Activated T-helper 1 cell treated with anti-CD3 and anti-CD28 coated beads, Interleukin-12 subunit alpha, Interleukin-12 subunit beta, Interleukin-2, Interleukin-4 antibody, amounts not matched to agents 30 ng/mL and 10 ng/mL and 1 ng/mL, durations not matched to agents 14 hours and 24 hours and 36 hours (primary cell): Measurements from ENCODE around the gene MAGI1. TPM values are rescaled to one million over a fixed set of nuclear protein-coding genes. Genes with fewer than 3 reads are reported as not detected.

Experiments
- DNase-seq: peaks from one replicate; pipeline ENCODE4 v3.0.0; 2021; ENCODE audit warnings: low spot score
- H3K27ac Mint-ChIP-seq: one replicate; pipeline ENCODE4 v1.8.0; 2021; ENCODE audit warnings: mild to moderate bottlenecking, mixed read lengths
- H3K27me3 Mint-ChIP-seq: one replicate; pipeline ENCODE4 v1.8.0; 2022; ENCODE audit warnings: mild to moderate bottlenecking, moderate library complexity, mixed read lengths; ENCODE audit not compliant: insufficient read depth
- H3K36me3 Mint-ChIP-seq: one replicate; pipeline ENCODE4 v1.8.0; 2021; ENCODE audit warnings: low read depth, mixed read lengths
- H3K4me1 Mint-ChIP-seq: one replicate; pipeline ENCODE4 v1.8.0; 2021; ENCODE audit warnings: low read depth, mixed read lengths
- H3K4me3 Mint-ChIP-seq: one replicate; pipeline ENCODE4 v1.8.0; 2021; ENCODE audit warnings: mild to moderate bottlenecking, moderate library complexity, mixed read lengths
- H3K9me3 Mint-ChIP-seq: one replicate; pipeline ENCODE4 v1.8.0; 2021; ENCODE audit warnings: mixed read lengths
- intact Hi-C: fragments of 100-400 bp; cut with micrococcal nuclease; formaldehyde crosslinking; loops from one replicate; pipeline ENCODE4 v1.15.1; 2024
- total RNA-seq: library from RNA; stranded (reverse); gene quantifications from 2 replicates; pipeline ENCODE4 v1.2.3, GENCODE V29; 2022

MAGI1 gene
- total RNA-seq, 1 donor from 2014 or later: 0.75 TPM

GRCh38 chr3:65974509-65974908 is 64.2 kb downstream of the MAGI1 start:
- H3K4me1 Mint-ChIP-seq: no peaks in the 10 kb centered on the region
- H3K27me3 Mint-ChIP-seq: peaks cover 2% of the 10 kb centered on the region
- intact Hi-C loops: no loop called here
- H3K4me3 Mint-ChIP-seq: no peak overlapping the region
- peaks cover 4% of the 10 kb centered on the region for H3K9me3 Mint-ChIP-seq
- H3K27ac Mint-ChIP-seq: no peak overlapping the region
- no peaks in the 10 kb centered on the region for H3K36me3 Mint-ChIP-seq
- no peak for DNase-seq

- peaks cover 2% of the 10 kb centered on the region for H3K9me3 Mint-ChIP-seq
- no peaks in the 10 kb centered on the region for H3K4me1 Mint-ChIP-seq
- intact Hi-C loops: no loop called here
- peaks cover 2% of the 10 kb centered on the region for H3K27me3 Mint-ChIP-seq
- H3K27ac Mint-ChIP-seq: no peak overlapping the region
- H3K36me3 Mint-ChIP-seq: no peaks in the 10 kb centered on the region
- no peak for DNase-seq
- H3K4me3 Mint-ChIP-seq: no peak overlapping the region
Observed at GRCh38 chr3:65972765-65973164, 66.0 kb downstream of the MAGI1 start.

- H3K27me3 Mint-ChIP-seq: peaks cover 2% of the 10 kb centered on the region
- DNase-seq: no peak
- no peak overlapping the region for H3K27ac Mint-ChIP-seq
- H3K36me3 Mint-ChIP-seq: no peaks in the 10 kb centered on the region
- intact Hi-C loops: no loop called here
- H3K4me3 Mint-ChIP-seq: no peak overlapping the region
- H3K4me1 Mint-ChIP-seq: no peaks in the 10 kb centered on the region
- no peaks in the 10 kb centered on the region for H3K9me3 Mint-ChIP-seq
Observed at GRCh38 chr3:65971293-65972252, 67.1 kb downstream of the MAGI1 start.

- peaks cover 9% of the 10 kb centered on the region for H3K4me1 Mint-ChIP-seq
- intact Hi-C loops: loop anchor here (10.0 kb wide), 1 partner anchor 526 kb away; no protein-coding TSS in a partner anchor
Observed at GRCh38 chr3:65968996-65969395, 69.7 kb downstream of the MAGI1 start.

GRCh38 chr3:65967451-65967850 is 71.3 kb downstream of the MAGI1 start:
- Mint-ChIP-seq H3K4me1 (peaks cover 13% of the 10 kb centered on the region), H3K27ac (no peak overlapping the region), H3K4me3 (no peak overlapping the region), H3K36me3 (no peaks in the 10 kb centered on the region), H3K9me3 (peaks cover 3% of the 10 kb centered on the region), H3K27me3 (peaks cover 2% of the 10 kb centered on the region)
- intact Hi-C loops: loop anchor here (10.0 kb wide), 1 partner anchor 527 kb away; no protein-coding TSS in a partner anchor
- no peak for DNase-seq

More at GRCh38 chr3:65968996-65969395, 69.7 kb downstream of the MAGI1 start:
- H3K36me3 Mint-ChIP-seq: no peaks in the 10 kb centered on the region
- no peak for DNase-seq
- peaks cover 3% of the 10 kb centered on the region for H3K9me3 Mint-ChIP-seq
- H3K27ac Mint-ChIP-seq: no peak overlapping the region
- no peak overlapping the region for H3K4me3 Mint-ChIP-seq
- H3K27me3 Mint-ChIP-seq: peaks cover 2% of the 10 kb centered on the region

GRCh38 chr3:65964838-65965237 is 73.9 kb downstream of the MAGI1 start:
- H3K4me1 Mint-ChIP-seq: peaks cover 13% of the 10 kb centered on the region
- no peaks in the 10 kb centered on the region for H3K36me3 Mint-ChIP-seq
- H3K27ac Mint-ChIP-seq: no peak overlapping the region
- no peak for DNase-seq
- intact Hi-C loops: loop anchor here (1.0 to 10.0 kb wide), 2 partner anchors 68 to 530 kb away; no protein-coding TSS in a partner anchor
- H3K9me3 Mint-ChIP-seq: peaks cover 3% of the 10 kb centered on the region
- peak overlapping the region; percentile 40 for H3K4me3 Mint-ChIP-seq
- no peaks in the 10 kb centered on the region for H3K27me3 Mint-ChIP-seq

- Mint-ChIP-seq H3K9me3 (peaks cover 3% of the 10 kb centered on the region), H3K27me3 (no peaks in the 10 kb centered on the region), H3K4me1 (peaks cover 13% of the 10 kb centered on the region), H3K36me3 (no peaks in the 10 kb centered on the region), H3K4me3 (peak overlapping the region; percentile 40), H3K27ac (peak overlapping the region; percentile 57)
- no peak for DNase-seq
- intact Hi-C loops: loop anchor here (1.0 to 10.0 kb wide), 2 partner anchors 69 to 531 kb away; no protein-coding TSS in a partner anchor
Observed at GRCh38 chr3:65963787-65964677, 74.7 kb downstream of the MAGI1 start.

GRCh38 chr3:65961733-65962132 is 77.0 kb downstream of the MAGI1 start:
- peaks cover 13% of the 10 kb centered on the region for H3K4me1 Mint-ChIP-seq
- no peak for DNase-seq
- H3K27ac Mint-ChIP-seq: no peak overlapping the region
- intact Hi-C loops: loop anchor here (10.0 kb wide), 1 partner anchor 533 kb away; no protein-coding TSS in a partner anchor
- no peak overlapping the region for H3K4me3 Mint-ChIP-seq
- peaks cover 3% of the 10 kb centered on the region for H3K9me3 Mint-ChIP-seq
- no peaks in the 10 kb centered on the region for H3K36me3 Mint-ChIP-seq
- no peaks in the 10 kb centered on the region for H3K27me3 Mint-ChIP-seq

- DNase-seq: no peak
- Mint-ChIP-seq H3K4me1 (peaks cover 13% of the 10 kb centered on the region), H3K27ac (no peak overlapping the region), H3K27me3 (no peaks in the 10 kb centered on the region), H3K9me3 (peaks cover 3% of the 10 kb centered on the region), H3K36me3 (no peaks in the 10 kb centered on the region), H3K4me3 (no peak overlapping the region)
- intact Hi-C loops: loop anchor here (10.0 kb wide), 1 partner anchor 534 kb away; no protein-coding TSS in a partner anchor
Observed at GRCh38 chr3:65961128-65961527, 77.6 kb downstream of the MAGI1 start.

- Mint-ChIP-seq H3K36me3 (no peaks in the 10 kb centered on the region), H3K4me3 (no peak overlapping the region), H3K9me3 (peaks cover 3% of the 10 kb centered on the region), H3K27me3 (no peaks in the 10 kb centered on the region), H3K4me1 (peaks cover 13% of the 10 kb centered on the region), H3K27ac (no peak overlapping the region)
- no peak for DNase-seq
- intact Hi-C loops: loop anchor here (10.0 kb wide), 1 partner anchor 535 kb away; no protein-coding TSS in a partner anchor
Observed at GRCh38 chr3:65960087-65960486, 78.6 kb downstream of the MAGI1 start.

GRCh38 chr3:65958216-65958615 is 80.5 kb downstream of the MAGI1 start:
- Mint-ChIP-seq H3K27ac (no peak overlapping the region), H3K27me3 (no peaks in the 10 kb centered on the region), H3K36me3 (no peaks in the 10 kb centered on the region), H3K4me3 (no peak overlapping the region), H3K9me3 (no peaks in the 10 kb centered on the region), H3K4me1 (no peaks in the 10 kb centered on the region)
- intact Hi-C loops: no loop called here
- DNase-seq: no peak

GRCh38 chr3:65955792-65956477 is 82.8 kb downstream of the MAGI1 start:
- H3K4me1 Mint-ChIP-seq: no peaks in the 10 kb centered on the region
- H3K36me3 Mint-ChIP-seq: no peaks in the 10 kb centered on the region
- no peak for DNase-seq
- H3K27ac Mint-ChIP-seq: no peak overlapping the region
- intact Hi-C loops: no loop called here
- no peaks in the 10 kb centered on the region for H3K27me3 Mint-ChIP-seq
- H3K4me3 Mint-ChIP-seq: no peak overlapping the region
- no peaks in the 10 kb centered on the region for H3K9me3 Mint-ChIP-seq
